Activated naive CD8-positive, alpha-beta T cell treated with anti-CD3 and anti-CD28 coated beads, Interleukin-2, amount 50 U/mL, for 16 hours (primary cell): Measurements from ENCODE around the gene OTOGL.
"Not testable (repeated sequence)": the region's sequence is repeated elsewhere in the genome, so short reads cannot be mapped to it uniquely, and the experiment has no call there.

Experiments used
- DNase-seq: peaks from one replicate; pipeline ENCODE4 v3.0.0-alpha.2; 2020; ENCODE audit warnings: low read depth, low spot score

The OTOGL gene

GRCh38 chr12:80183939-80184338 lies 84.6 kb downstream of the OTOGL start:
- DNase-seq: no peak

GRCh38 chr12:80184926-80185325 lies 85.6 kb downstream of the OTOGL start:
- no peak for DNase-seq

GRCh38 chr12:80186727-80187217 lies 87.4 kb downstream of the OTOGL start:
- DNase-seq: no peak

GRCh38 chr12:80187660-80188090 lies 88.3 kb downstream of the OTOGL start:
- no peak for DNase-seq

GRCh38 chr12:80188576-80188975 lies 89.2 kb downstream of the OTOGL start:
- DNase-seq: no peak

GRCh38 chr12:80189241-80189640 lies 89.9 kb downstream of the OTOGL start:
- no peak for DNase-seq

- DNase-seq: no peak
These were observed 90.7 kb downstream of the OTOGL start for GRCh38 chr12:80190001-80190400.

- DNase-seq: no peak
These were observed 92.8 kb downstream of the OTOGL start for GRCh38 chr12:80192087-80192486.

- no peak for DNase-seq
These were observed 94.5 kb downstream of the OTOGL start for GRCh38 chr12:80193865-80194264.

GRCh38 chr12:80195074-80195726 lies 95.9 kb downstream of the OTOGL start:
- no peak for DNase-seq

GRCh38 chr12:80195737-80196136 lies 96.4 kb downstream of the OTOGL start:
- no peak for DNase-seq

- no peak for DNase-seq
These were observed 97.1 kb downstream of the OTOGL start for GRCh38 chr12:80196419-80196818.

- DNase-seq: no peak
These were observed 99.5 kb downstream of the OTOGL start for GRCh38 chr12:80198782-80199337.

GRCh38 chr12:80199931-80200330 lies 100.6 kb downstream of the OTOGL start:
- no peak for DNase-seq

- DNase-seq: no peak
These were observed 101.1 kb downstream of the OTOGL start for GRCh38 chr12:80200414-80200813.

GRCh38 chr12:80201908-80202307 lies 102.6 kb downstream of the OTOGL start:
- DNase-seq: no peak

- DNase-seq: no peak
These were observed 106.6 kb downstream of the OTOGL start for GRCh38 chr12:80205960-80206359.

- DNase-seq: no peak
These were observed 108.7 kb downstream of the OTOGL start for GRCh38 chr12:80208071-80208470.

- DNase-seq: no peak
These were observed 112.3 kb downstream of the OTOGL start for GRCh38 chr12:80211671-80212070.

- no peak for DNase-seq
These were observed 113.8 kb downstream of the OTOGL start for GRCh38 chr12:80212938-80213645.

GRCh38 chr12:80213871-80214270 lies 114.5 kb downstream of the OTOGL start:
- no peak for DNase-seq

- DNase-seq: no peak
These were observed 117.7 kb downstream of the OTOGL start for GRCh38 chr12:80217011-80217535.

- not testable (repeated sequence) for DNase-seq
These were observed 119.6 kb downstream of the OTOGL start for GRCh38 chr12:80218925-80219324.
